Hippocampal formation (tissue), 2 donors: Measurements from ENCODE around the gene ISCA1.

Experiments
- DNase-seq, 2 donors: peaks; one replicate each; lab custom pipeline; 2025; lab: John Stamatoyannopoulos, UW

Gene ISCA1

GRCh38 chr9:86230858-86231257, 51.5 kb downstream of the ISCA1 start:
- DNase-seq = no peak

DNA sequence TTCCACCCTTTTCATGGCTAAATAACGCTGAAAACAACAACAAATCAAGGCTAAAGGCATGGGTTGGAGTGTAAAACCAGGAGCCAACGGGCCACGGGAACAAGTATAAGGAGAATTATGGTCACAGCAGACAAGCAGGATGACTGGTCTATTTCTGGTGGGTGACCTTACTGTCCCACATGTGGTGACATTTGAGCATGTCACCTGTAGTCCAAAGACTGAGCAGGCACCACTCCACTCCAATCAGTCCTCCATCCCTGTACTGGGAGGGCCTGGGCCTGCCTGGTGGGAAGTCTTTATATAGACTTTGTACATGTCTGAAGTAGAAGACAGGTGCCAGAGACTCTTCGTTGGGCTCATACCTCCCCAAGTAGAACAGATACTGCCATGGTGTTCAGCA, 59.7 kb downstream of the ISCA1 start:
- DNase-seq = no peak

DNA sequence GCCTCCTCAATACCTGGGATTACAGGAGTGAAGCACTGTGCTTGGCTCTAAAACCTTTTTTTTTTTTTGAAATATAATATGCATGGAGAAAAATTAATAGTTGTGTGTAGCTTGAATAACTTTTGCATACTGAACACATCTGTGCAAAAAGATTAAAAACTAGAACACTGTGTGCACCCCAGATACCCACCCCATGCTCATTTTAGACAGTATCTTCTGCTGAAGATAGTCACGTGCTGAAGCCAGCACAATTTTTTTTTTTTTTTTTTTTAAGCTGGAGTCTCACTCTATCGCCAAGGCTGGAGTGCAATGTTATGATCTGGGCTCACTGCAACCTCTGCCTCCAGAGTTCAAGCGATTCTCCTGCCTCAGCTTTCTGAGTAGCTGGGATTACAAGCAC, 62.7 kb downstream of the ISCA1 start:
- no peak for DNase-seq

- no peak for DNase-seq
Measured at GRCh38 chr9:86217076-86217755, 65.1 kb downstream of the ISCA1 start.
